ENCODE data around the gene CDC23.

GRCh38 chr5:138252944-138253343 lies 39.8 kb upstream of the CDC23 start:
- no peak for TF ChIP-seq FOXA1 (IDR thresholded peaks at IDR 0.05)
- no peak for TF ChIP-seq SP1 (IDR thresholded peaks at IDR 0.05)
- no peak for TF ChIP-seq NFRKB (IDR thresholded peaks at IDR 0.05)
- no peak for TF ChIP-seq ELF4 (IDR thresholded peaks at IDR 0.05)
- TF ChIP-seq BHLHE40 (IDR thresholded peaks at IDR 0.05; ENCODE audit: borderline replicate concordance) = no peak
- no peak for TF ChIP-seq SUZ12 (IDR thresholded peaks at IDR 0.05)
- TF ChIP-seq, protein P1, sequence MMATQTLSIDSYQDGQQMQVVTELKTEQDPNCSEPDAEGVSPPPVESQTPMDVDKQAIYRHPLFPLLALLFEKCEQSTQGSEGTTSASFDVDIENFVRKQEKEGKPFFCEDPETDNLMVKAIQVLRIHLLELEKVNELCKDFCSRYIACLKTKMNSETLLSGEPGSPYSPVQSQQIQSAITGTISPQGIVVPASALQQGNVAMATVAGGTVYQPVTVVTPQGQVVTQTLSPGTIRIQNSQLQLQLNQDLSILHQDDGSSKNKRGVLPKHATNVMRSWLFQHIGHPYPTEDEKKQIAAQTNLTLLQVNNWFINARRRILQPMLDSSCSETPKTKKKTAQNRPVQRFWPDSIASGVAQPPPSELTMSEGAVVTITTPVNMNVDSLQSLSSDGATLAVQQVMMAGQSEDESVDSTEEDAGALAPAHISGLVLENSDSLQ (IDR thresholded peaks at IDR 0.05) = no peak
- no peak for TF ChIP-seq FOXK2 (IDR thresholded peaks at IDR 0.05)
- no peak for TF ChIP-seq ZNF384 (IDR thresholded peaks at IDR 0.05)
- TF ChIP-seq FOXM1 (IDR thresholded peaks at IDR 0.05; ENCODE audit: borderline replicate concordance) = no peak
- TF ChIP-seq LEF1 (IDR thresholded peaks at IDR 0.05; ENCODE audit: borderline replicate concordance) = no peak
- no peak for TF ChIP-seq ARNT (IDR thresholded peaks at IDR 0.05)
- no peak for TF ChIP-seq TARDBP (IDR thresholded peaks at IDR 0.05)
